Measurements from ENCODE around the gene ELK3. TPM values are rescaled to one million over a fixed set of nuclear protein-coding genes. Genes with fewer than 3 reads are reported as not detected.

ELK3 gene
- total and polyA plus RNA-seq, 2 of the 8 experiments (the other 6 are each of a cell fraction or from before 2014, with no cell fraction given), result 3.5 to 14.3 TPM

DNA sequence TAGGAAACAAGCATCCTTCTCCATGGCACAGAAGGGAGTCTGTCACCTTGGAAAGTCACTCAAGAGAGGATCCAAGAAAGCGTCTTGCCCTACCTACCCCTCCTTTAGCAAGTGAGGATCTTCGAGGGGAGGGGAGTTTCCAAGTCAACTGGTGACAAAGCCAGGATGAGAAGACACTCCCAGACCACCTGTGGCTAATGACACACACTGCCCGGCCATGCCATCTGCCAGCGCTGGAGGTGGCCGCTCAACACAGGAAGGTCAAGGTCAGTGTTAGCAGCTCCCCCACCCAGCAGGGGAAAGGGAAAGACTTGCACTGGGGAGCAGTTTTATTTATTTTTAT is 41.3 kb downstream of the ELK3 start (continued):
- no peak for TF ChIP-seq GTF2F1 (IDR thresholded peaks at IDR 0.05; ENCODE audit: borderline replicate concordance, low read depth, low read length)
- no peak for TF ChIP-seq RFX5 (IDR thresholded peaks at IDR 0.05; ENCODE audit: borderline replicate concordance, low read depth, low read length)
- no peak for TF ChIP-seq RBBP5 (IDR thresholded peaks at IDR 0.05; ENCODE audit: borderline replicate concordance, low read depth, low read length)
- no peak for TF ChIP-seq CREB1 (IDR thresholded peaks at IDR 0.05)
- TF ChIP-seq POLR2A (IDR thresholded peaks at IDR 0.05; ENCODE audit: control extremely low read depth in 1 of 2, low read depth in 2 of 2, low read length in 2 of 2), result no peak
- no peak for TF ChIP-seq EZH2 (IDR thresholded peaks at IDR 0.05; ENCODE audit: low read depth, low read length, severe bottlenecking)
